ENCODE results near the gene ACAP3. TPM values are rescaled to one million over a fixed set of nuclear protein-coding genes. Genes with fewer than 3 reads are reported as not detected.

The ACAP3 gene
- total and polyA plus RNA-seq, 2 of the 4 experiments (the other 2 are of a cell fraction), result 13.3 to 58.2 TPM

GRCh38 chr1:1353389-1354151, 45.8 kb upstream of the ACAP3 start:
- Histone ChIP-seq H3K4me3 (ENCODE audit: insufficient read depth, low read depth, low read length) (no peak overlapping the region), H4K5ac (ENCODE audit: low read depth, low read length) (no peak overlapping the region), H2AK9ac (replicated peaks; ENCODE audit: low read depth, low read length, poor library complexity) (no peak overlapping the region), H3K23ac (ENCODE audit: low read depth, low read length) (no peak overlapping the region), H3K27ac (ENCODE audit: insufficient read depth, low read length) (peak overlapping the region; percentile 21; the same call in 1 of the 2 replicates), H2AK5ac (ENCODE audit: low read depth, low read length) (no peak overlapping the region; the same call in 1 of the 2 replicates), H2BK120ac (ENCODE audit: low read depth, low read length) (no peak overlapping the region), H3K4ac (ENCODE audit: low read depth, low read length) (no peak overlapping the region), H2BK15ac (ENCODE audit: low read depth, low read length) (no peak overlapping the region), H3K9me3 (ENCODE audit: control insufficient read depth, insufficient read depth, low read length) (no peaks in the 10 kb centered on the region), H3K79me1 (ENCODE audit: low read depth in 1 of 2, low read length in 2 of 2) (peaks cover 8 to 24% of the 10 kb centered on the region in 2 experiments; a peak in 3 of 4 replicates), H2BK20ac (ENCODE audit: low read depth, low read length) (no peak overlapping the region), H3K27me3 (ENCODE audit: control insufficient read depth, insufficient read depth, low read length) (no peaks in the 10 kb centered on the region), H4K91ac (ENCODE audit: insufficient read depth, low read depth, low read length) (no peak overlapping the region), H3K4me2 (ENCODE audit: low read depth, low read length) (no peak overlapping the region; the same call in 1 of the 2 replicates), H2BK5ac (ENCODE audit: low read depth, low read length, poor library complexity, severe bottlenecking) (no peak overlapping the region), H3K36me3 (ENCODE audit: control insufficient read depth, insufficient read depth, low read length) (peaks cover 39% of the 10 kb centered on the region), H3K9me1 (ENCODE audit: insufficient read depth, low read length) (no peaks in the 10 kb centered on the region), H3K14ac (replicated peaks; ENCODE audit: low read depth, low read length) (no peak overlapping the region), H4K20me1 (ENCODE audit: insufficient read depth, low read length) (peaks cover 55% of the 10 kb centered on the region), H3K56ac (ENCODE audit: extremely low read depth, insufficient read depth, low read length) (no peak overlapping the region), H3K9ac (ENCODE audit: low read depth, low read length) (no peak overlapping the region), H2AFZ (replicated peaks; ENCODE audit: low read length, poor library complexity) (peak overlapping the region; percentile 24), H3K18ac (ENCODE audit: low read depth, low read length) (no peak overlapping the region), H3K4me1 (ENCODE audit: control insufficient read depth, insufficient read depth, low read length) (peaks cover 22% of the 10 kb centered on the region), H4K8ac (ENCODE audit: low read depth in 2 of 2, low read length in 2 of 2) (no peak overlapping the region)
- dilution Hi-C loops (cut with HindIII; ENCODE audit: low sequenced_read_pairs, unreplicated experiment), result no loop called here
- ChIA-PET POLR2A (ENCODE audit: unreplicated experiment) (no interaction called here), CTCF (no interaction called here)
- no peak for DNase-seq
- 68% methylated on average over 4 of the region's 28 CpGs; no CpG with 5 or more reads in 1 of the 2 experiments for WGBS, 2 experiments (ENCODE audit: extremely low coverage in 2 of 2, insufficient read length in 1 of 2)
- no peak for ATAC-seq (ENCODE audit: low read depth)
- intact Hi-C loops (cut with micrococcal nuclease), result no loop called here
- in situ Hi-C loops (cut with MboI; ENCODE audit: low sequenced_read_pairs), result no loop called here
- no TSS peak for BruUV-seq (replicated peaks)
- TF ChIP-seq ELK1 (IDR thresholded peaks at IDR 0.05; ENCODE audit: borderline replicate concordance, low read depth, low read length) (no peak), NFE2L2 (IDR thresholded peaks at IDR 0.05; ENCODE audit: low read depth, low read length) (no peak), MAZ (IDR thresholded peaks at IDR 0.05; ENCODE audit: borderline replicate concordance, low read depth, low read length) (no peak), POLR2A (IDR thresholded peaks at IDR 0.05; ENCODE audit: low read depth, low read length) (no peak), FOS (IDR thresholded peaks at IDR 0.05; ENCODE audit: low read depth, low read length) (no peak), RFX5 (IDR thresholded peaks at IDR 0.05; ENCODE audit: low read depth, low read length) (no peak), CEBPB (IDR thresholded peaks at IDR 0.05; ENCODE audit: low read depth, low read length) (no peak), CTCF (conservative IDR thresholded peaks at IDR 0.05; ENCODE audit: low read depth, low read length) (no peak), RAD21 (IDR thresholded peaks at IDR 0.05; ENCODE audit: low read length) (no peak), SMC3 (IDR thresholded peaks at IDR 0.05; ENCODE audit: low read depth, low read length) (no peak), MXI1 (IDR thresholded peaks at IDR 0.05; ENCODE audit: borderline replicate concordance, low read depth, low read length) (no peak), RCOR1 (IDR thresholded peaks at IDR 0.05; ENCODE audit: insufficient replicate concordance, low read length) (no peak), USF2 (IDR thresholded peaks at IDR 0.05; ENCODE audit: low read depth, low read length) (no peak)
